Uterus (tissue), 2 donors: Measurements from ENCODE around the gene RAB11FIP5.

Experiments
- CTCF ChIP-seq, 4 experiments: fragments of 200-600 bp in 2 of 4; fragments of 450-650 bp in 2 of 4; sonication (generic) in 2 of 4; IDR thresholded peaks; one replicate each; pipeline ENCODE4 v1.5.1; 2016 to 2019; ENCODE audit warnings: antibody characterized with exemption in 4 of 4, mild to moderate bottlenecking in 2 of 4, moderate library complexity in 1 of 4
- POLR2A ChIP-seq, 2 donors: fragments of 450-650 bp; IDR thresholded peaks; one replicate each; pipeline ENCODE4 v1.6.1; 2016; ENCODE audit warnings: antibody characterized with exemption in 2 of 2, mild to moderate bottlenecking in 1 of 2, moderate library complexity in 1 of 2

GRCh38 chr2:73069855-73070642, 42.7 kb downstream of the RAB11FIP5 start:
- TF ChIP-seq CTCF (IDR thresholded peaks at IDR 0.05) (no peak), POLR2A (IDR thresholded peaks at IDR 0.05) (no peak)
